DOHH2 (cell line): ENCODE results near the gene NUP85.

ENCODE experiments used
- H3F3A ChIP-seq: fragments of 200-600 bp; sonication (generic), shearing (Covaris generic); 2 replicates; pipeline ENCODE4 v1.6.0; 2016; ENCODE audit warnings: antibody characterized with exemption, mild to moderate bottlenecking; ENCODE audit not compliant: control insufficient read depth, insufficient read depth
- H3K27ac ChIP-seq: fragments of 200-600 bp; sonication (generic); 2 replicates; pipeline ENCODE4 v1.5.1; 2014; ENCODE audit warnings: low read depth, mild to moderate bottlenecking, low read length, moderate library complexity
- H3K27me3 ChIP-seq: fragments of 200-600 bp; sonication (generic); 2 replicates; pipeline ENCODE4 v1.6.1; 2014; ENCODE audit warnings: mild to moderate bottlenecking, low read length, mixed read lengths; ENCODE audit not compliant: control insufficient read depth
- H3K36me3 ChIP-seq: fragments of 200-600 bp; sonication (generic); 2 replicates; pipeline ENCODE4 v1.6.1; 2014; ENCODE audit warnings: mild to moderate bottlenecking, low read length, moderate library complexity, mixed read lengths; ENCODE audit not compliant: control insufficient read depth
- H3K4me1 ChIP-seq: fragments of 200-600 bp; sonication (generic); 2 replicates; pipeline ENCODE4 v1.6.1; 2014; ENCODE audit warnings: mild to moderate bottlenecking, low read length, mixed read lengths; ENCODE audit not compliant: control insufficient read depth
- H3K4me2 ChIP-seq: fragments of 200-600 bp; sonication (generic); 2 replicates; pipeline ENCODE4 v1.6.0; 2014; ENCODE audit warnings: mild to moderate bottlenecking, low read length, moderate library complexity
- H3K4me3 ChIP-seq: fragments of 200-600 bp; sonication (generic); 2 replicates; pipeline ENCODE4 v1.5.1; 2014; ENCODE audit warnings: mild to moderate bottlenecking, low read length, mixed read lengths
- H3K79me2 ChIP-seq: fragments of 200-600 bp; sonication (generic); 2 replicates; pipeline ENCODE4 v1.6.1; 2014; ENCODE audit warnings: mild to moderate bottlenecking, low read length, mixed read lengths; ENCODE audit not compliant: control insufficient read depth
- H3K9me2 ChIP-seq: fragments of 200-600 bp; sonication (generic); replicated peaks from 2 replicates; pipeline ENCODE4 v1.6.1; 2014; ENCODE audit warnings: mild to moderate bottlenecking, low read length, mixed read lengths; ENCODE audit not compliant: control insufficient read depth
- H3K9me3 ChIP-seq: fragments of 200-600 bp; sonication (generic); 2 replicates; pipeline ENCODE4 v1.6.1; 2014; ENCODE audit warnings: antibody characterized with exemption, low read length, mixed read lengths; ENCODE audit not compliant: control insufficient read depth, insufficient read depth
- H4K20me1 ChIP-seq: fragments of 200-600 bp; sonication (generic); 2 replicates; pipeline ENCODE4 v1.6.0; 2014; ENCODE audit warnings: low read depth, mild to moderate bottlenecking, antibody characterized with exemption, low read length, moderate library complexity; ENCODE audit not compliant: control insufficient read depth, insufficient read depth
- EZH2phosphoT487 ChIP-seq: fragments of 200-600 bp; sonication (generic); IDR thresholded peaks from 2 replicates; pipeline ENCODE4 v1.6.1; 2017; ENCODE audit warnings: borderline replicate concordance, mild to moderate bottlenecking, antibody characterized with exemption, low read length, moderate library complexity, mixed read lengths
- TF ChIP-seq, protein P1 (sequence below): fragments of 200-600 bp; sonication (generic); IDR thresholded peaks from one replicate; pipeline ENCODE4 v1.5.1; 2014; ENCODE audit warnings: antibody characterized with exemption, mild to moderate bottlenecking, low read depth, low read length; ENCODE audit not compliant: poor library complexity, severe bottlenecking

The NUP85 gene

GRCh38 chr17:75267411-75268232 lies 62.1 kb downstream of the NUP85 start:
- Histone ChIP-seq H3K9me3 (no peaks in the 10 kb centered on the region), H3K27me3 (no peaks in the 10 kb centered on the region), H3K27ac (no peak overlapping the region), H3K36me3 (peaks cover 61% of the 10 kb centered on the region), H3F3A (peaks cover 3% of the 10 kb centered on the region), H3K4me2 (no peak overlapping the region), H4K20me1 (no peaks in the 10 kb centered on the region), H3K79me2 (peaks cover 41% of the 10 kb centered on the region), H3K9me2 (no peaks in the 10 kb centered on the region), H3K4me1 (peaks cover 33% of the 10 kb centered on the region), H3K4me3 (no peak overlapping the region)
- TF ChIP-seq, protein P1, sequence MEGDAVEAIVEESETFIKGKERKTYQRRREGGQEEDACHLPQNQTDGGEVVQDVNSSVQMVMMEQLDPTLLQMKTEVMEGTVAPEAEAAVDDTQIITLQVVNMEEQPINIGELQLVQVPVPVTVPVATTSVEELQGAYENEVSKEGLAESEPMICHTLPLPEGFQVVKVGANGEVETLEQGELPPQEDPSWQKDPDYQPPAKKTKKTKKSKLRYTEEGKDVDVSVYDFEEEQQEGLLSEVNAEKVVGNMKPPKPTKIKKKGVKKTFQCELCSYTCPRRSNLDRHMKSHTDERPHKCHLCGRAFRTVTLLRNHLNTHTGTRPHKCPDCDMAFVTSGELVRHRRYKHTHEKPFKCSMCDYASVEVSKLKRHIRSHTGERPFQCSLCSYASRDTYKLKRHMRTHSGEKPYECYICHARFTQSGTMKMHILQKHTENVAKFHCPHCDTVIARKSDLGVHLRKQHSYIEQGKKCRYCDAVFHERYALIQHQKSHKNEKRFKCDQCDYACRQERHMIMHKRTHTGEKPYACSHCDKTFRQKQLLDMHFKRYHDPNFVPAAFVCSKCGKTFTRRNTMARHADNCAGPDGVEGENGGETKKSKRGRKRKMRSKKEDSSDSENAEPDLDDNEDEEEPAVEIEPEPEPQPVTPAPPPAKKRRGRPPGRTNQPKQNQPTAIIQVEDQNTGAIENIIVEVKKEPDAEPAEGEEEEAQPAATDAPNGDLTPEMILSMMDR: no peak
- no peak for TF ChIP-seq EZH2phosphoT487

- Histone ChIP-seq H3K27me3 (no peaks in the 10 kb centered on the region), H3K79me2 (peaks cover 38% of the 10 kb centered on the region), H4K20me1 (no peaks in the 10 kb centered on the region), H3K9me3 (no peaks in the 10 kb centered on the region), H3K4me1 (peaks cover 32% of the 10 kb centered on the region), H3K4me2 (peak overlapping the region; percentile 98), H3F3A (peaks cover 18% of the 10 kb centered on the region), H3K36me3 (peaks cover 61% of the 10 kb centered on the region), H3K27ac (peak overlapping the region; percentile 54; the same call in 1 of the 2 replicates), H3K9me2 (no peaks in the 10 kb centered on the region), H3K4me3 (peak overlapping the region; percentile 82)
- TF ChIP-seq, protein P1: no peak
- no peak for TF ChIP-seq EZH2phosphoT487
Observed at GRCh38 chr17:75269844-75270217, 64.4 kb downstream of the NUP85 start.

- H3K79me2 ChIP-seq: peaks cover 40% of the 10 kb centered on the region
- no peaks in the 10 kb centered on the region for H3K27me3 ChIP-seq
- H3K36me3 ChIP-seq: peaks cover 61% of the 10 kb centered on the region
- H3K4me2 ChIP-seq: peak overlapping the region; percentile 98
- H3K9me3 ChIP-seq: no peaks in the 10 kb centered on the region
- H3F3A ChIP-seq: peaks cover 22% of the 10 kb centered on the region
- no peaks in the 10 kb centered on the region for H4K20me1 ChIP-seq
- peaks cover 32% of the 10 kb centered on the region for H3K4me1 ChIP-seq
- peak overlapping the region; percentile 54 for H3K27ac ChIP-seq
- H3K4me3 ChIP-seq: peak overlapping the region; percentile 82
- H3K9me2 ChIP-seq: no peaks in the 10 kb centered on the region
- TF ChIP-seq, protein P1: peak; percentile 56
- no peak for TF ChIP-seq EZH2phosphoT487
Observed at GRCh38 chr17:75270218-75270965, 64.9 kb downstream of the NUP85 start.
